H1 (cell line): ENCODE measurements around the gene CARD16.

Experiments
- CTCF ChIP-seq, 3 experiments: IDR thresholded peaks; 1 replicate in 2 of 3; 2 replicates in 1 of 3; pipeline versions ENCODE4 v1.5.1 to v1.6.1; 2011; ENCODE audit warnings: low read length in 3 of 3, mild to moderate bottlenecking in 3 of 3, inconsistent platforms in 2 of 3, low read depth in 1 of 3, moderate library complexity in 1 of 3; ENCODE audit not compliant: insufficient read depth in 1 of 3; ENCODE audit errors: control extremely low read depth in 1 of 3
- EZH2 ChIP-seq: fragments of 200-600 bp; sonication (generic); IDR thresholded peaks from 2 replicates; pipeline ENCODE4 v1.7.1; 2012; ENCODE audit warnings: low read depth, mild to moderate bottlenecking, moderate library complexity, low read length, inconsistent platforms; ENCODE audit not compliant: severe bottlenecking
- KDM1A ChIP-seq: fragments of 200-600, 300-600 bp; sonication (generic); IDR thresholded peaks from 2 replicates; pipeline ENCODE4 v1.7.1; 2016; ENCODE audit warnings: mild to moderate bottlenecking, low read length, borderline replicate concordance
- POLR2A ChIP-seq, 2 experiments: IDR thresholded peaks; 1 replicate in 1 of 2; 2 replicates in 1 of 2; pipeline ENCODE4 v1.6.1; 2011; ENCODE audit warnings: low read depth in 2 of 2, low read length in 2 of 2, mild to moderate bottlenecking in 2 of 2; ENCODE audit errors: control extremely low read depth in 1 of 2
- POLR2AphosphoS5 ChIP-seq: IDR thresholded peaks from 2 replicates; pipeline ENCODE4 v1.6.1; 2011; ENCODE audit warnings: low read depth, low read length

DNA sequence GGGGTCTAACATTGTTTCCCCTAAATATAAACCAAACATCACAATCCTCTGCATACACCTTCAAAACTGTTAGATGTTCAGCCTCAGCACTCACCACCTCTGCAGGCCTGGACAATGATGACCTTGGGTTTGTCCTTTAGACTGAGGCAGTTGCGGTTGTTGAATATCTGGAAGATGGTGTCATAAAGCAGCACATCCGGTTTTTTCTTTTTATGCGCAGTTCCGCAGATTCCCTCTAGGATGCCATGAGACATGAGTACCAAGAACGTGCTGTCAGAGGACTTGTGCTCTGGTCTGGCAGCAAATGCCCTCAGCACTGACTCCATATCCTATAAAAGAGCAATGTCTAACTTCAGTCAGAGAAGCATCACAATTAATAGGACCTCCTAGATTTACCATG lies 45.0 kb downstream of the CARD16 start:
- TF ChIP-seq EZH2 = no peak
- TF ChIP-seq CTCF (IDR thresholded peaks at IDR 0.05; ENCODE audit: control extremely low read depth in 1 of 3, insufficient read depth in 1 of 3, low read depth in 1 of 3, low read length in 3 of 3) = peak; percentile 2 to 30 (median 20)
- no peak for TF ChIP-seq KDM1A
- TF ChIP-seq POLR2AphosphoS5 = no peak
- no peak for TF ChIP-seq POLR2A (IDR thresholded peaks at IDR 0.05; ENCODE audit: control extremely low read depth in 1 of 2, low read depth in 2 of 2, low read length in 2 of 2)
